DND-41 (cell line): Measurements from ENCODE around the gene FREY1.

Experiments used
- ATAC-seq: fragments of 200-7000 bp; cut with Tn5 transposase; 3 replicates; pipeline ENCODE4 v1.9.1; 2021; ENCODE audit warnings: low read depth; ENCODE audit not compliant: insufficient read depth
- DNase-seq: peaks from one replicate; pipeline ENCODE4 v3.0.0-alpha.2; 2020
- H2AFZ ChIP-seq: 2 replicates; pipeline ENCODE4 v1.6.0; 2012; ENCODE audit warnings: low read depth, low read length
- H3K27ac ChIP-seq: 2 replicates; pipeline ENCODE4 v1.5.1; 2012; ENCODE audit warnings: low read length, inconsistent platforms
- H3K27me3 ChIP-seq: fragments of 200-600 bp; sonication (generic); 2 replicates; pipeline ENCODE4 v1.6.0; 2012; ENCODE audit warnings: low read length, mild to moderate bottlenecking, inconsistent platforms; ENCODE audit not compliant: insufficient read depth, poor library complexity
- H3K36me3 ChIP-seq: 2 replicates; pipeline ENCODE4 v1.5.1; 2012; ENCODE audit warnings: low read length, inconsistent platforms; ENCODE audit not compliant: insufficient read depth
- H3K4me1 ChIP-seq: 2 replicates; pipeline ENCODE4 v1.5.1; 2012; ENCODE audit warnings: mild to moderate bottlenecking, low read length; ENCODE audit not compliant: insufficient read depth
- H3K4me2 ChIP-seq: 2 replicates; pipeline ENCODE4 v1.6.0; 2012; ENCODE audit warnings: mild to moderate bottlenecking, moderate library complexity, low read length, inconsistent platforms; ENCODE audit not compliant: insufficient read depth
- H3K4me3 ChIP-seq, 2 experiments: fragments of 200-600 bp in 1 of 2; shearing (Covaris generic) in 1 of 2; 2 replicates each; pipeline ENCODE4 v1.5.1; 2012 to 2016; ENCODE audit warnings: inconsistent platforms in 2 of 2, low read length in 2 of 2, mild to moderate bottlenecking in 2 of 2, low read depth in 1 of 2, moderate library complexity in 1 of 2
- H3K79me2 ChIP-seq: 2 replicates; pipeline ENCODE4 v1.6.0; 2012; ENCODE audit warnings: low read length, inconsistent platforms; ENCODE audit not compliant: insufficient read depth
- H3K9ac ChIP-seq: 2 replicates; pipeline ENCODE4 v1.6.0; 2012; ENCODE audit warnings: low read depth, mild to moderate bottlenecking, inconsistent platforms, low read length, moderate library complexity
- H3K9me3 ChIP-seq: 2 replicates; pipeline ENCODE4 v1.5.1; 2012; ENCODE audit warnings: low read length, moderate library complexity, mild to moderate bottlenecking, inconsistent platforms; ENCODE audit not compliant: insufficient read depth, severe bottlenecking
- H4K20me1 ChIP-seq: 2 replicates; pipeline ENCODE4 v1.6.0; 2012; ENCODE audit warnings: low read length; ENCODE audit not compliant: insufficient read depth
- CTCF ChIP-seq: IDR thresholded peaks from 2 replicates; pipeline ENCODE4 v1.5.1; 2012; ENCODE audit warnings: borderline replicate concordance, low read length, moderate library complexity, mild to moderate bottlenecking; ENCODE audit not compliant: poor library complexity, severe bottlenecking; ENCODE audit errors: extremely low read depth
- EZH2 ChIP-seq: IDR thresholded peaks from 3 replicates; pipeline ENCODE4 v1.6.1; 2012; ENCODE audit warnings: borderline replicate concordance, low read depth, mild to moderate bottlenecking, moderate library complexity, low read length, inconsistent platforms; ENCODE audit not compliant: severe bottlenecking

The FREY1 gene

DNA sequence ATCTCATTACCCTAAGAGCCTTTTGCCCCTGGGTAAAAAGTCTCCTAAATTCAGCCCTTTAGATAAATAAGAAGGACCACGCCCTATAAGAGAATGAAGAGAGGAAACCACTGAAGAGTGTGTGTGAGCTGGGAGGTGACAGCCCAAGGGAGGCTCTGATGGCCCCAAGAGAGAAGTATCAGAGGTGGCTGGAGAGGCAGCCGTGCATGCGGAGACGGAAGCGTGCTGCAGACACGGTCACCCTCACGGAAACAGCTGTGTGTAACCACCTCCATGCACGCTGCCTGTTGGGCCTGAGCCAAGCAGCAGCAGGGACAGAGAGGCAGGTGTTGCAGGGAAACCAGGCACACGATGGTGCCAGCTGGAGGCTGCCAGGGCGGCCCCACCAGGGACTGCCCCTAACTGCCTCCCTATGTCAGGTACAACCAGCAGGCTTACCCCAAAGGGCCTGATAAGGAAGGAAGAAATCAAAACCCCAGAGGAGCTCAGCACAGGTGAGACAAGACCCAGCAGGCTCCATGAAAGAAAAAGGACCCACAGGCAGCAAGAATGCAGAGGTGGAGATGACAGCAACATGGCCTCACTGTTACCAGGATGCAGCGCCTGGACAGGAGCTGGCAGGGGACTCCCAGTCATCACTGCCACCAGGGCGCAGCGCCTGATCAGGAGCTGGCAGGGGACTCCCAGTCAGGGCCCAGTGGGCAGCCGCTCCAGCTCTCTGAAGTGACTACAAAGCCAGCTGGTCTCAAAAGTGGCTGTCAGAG lies 23.1 kb upstream of the FREY1 start:
- Histone ChIP-seq H3K27me3 (no peaks in the 10 kb centered on the region), H3K9ac (no peak overlapping the region), H3K4me2 (no peak overlapping the region), H3K79me2 (no peaks in the 10 kb centered on the region), H4K20me1 (no peaks in the 10 kb centered on the region), H3K36me3 (peaks cover 32% of the 10 kb centered on the region), H2AFZ (no peak overlapping the region), H3K27ac (no peak overlapping the region), H3K4me1 (no peaks in the 10 kb centered on the region), H3K4me3 (no peak overlapping the region), H3K9me3 (no peaks in the 10 kb centered on the region)
- TF ChIP-seq CTCF: no peak
- no peak for TF ChIP-seq EZH2
- DNase-seq: no peak
- no peak; the same call in 2 of the 3 replicates for ATAC-seq

GRCh38 chr11:45929486-45930030 lies 22.5 kb upstream of the FREY1 start:
- Histone ChIP-seq H3K4me3 (no peak overlapping the region), H3K4me2 (no peak overlapping the region), H3K9me3 (no peaks in the 10 kb centered on the region), H3K27me3 (no peaks in the 10 kb centered on the region), H3K36me3 (peaks cover 25% of the 10 kb centered on the region), H4K20me1 (no peaks in the 10 kb centered on the region), H3K79me2 (no peaks in the 10 kb centered on the region), H3K27ac (no peak overlapping the region), H3K9ac (no peak overlapping the region), H2AFZ (no peak overlapping the region), H3K4me1 (no peaks in the 10 kb centered on the region)
- TF ChIP-seq CTCF (no peak), EZH2 (no peak)
- ATAC-seq (no peak), DNase-seq (no peak)

DNA sequence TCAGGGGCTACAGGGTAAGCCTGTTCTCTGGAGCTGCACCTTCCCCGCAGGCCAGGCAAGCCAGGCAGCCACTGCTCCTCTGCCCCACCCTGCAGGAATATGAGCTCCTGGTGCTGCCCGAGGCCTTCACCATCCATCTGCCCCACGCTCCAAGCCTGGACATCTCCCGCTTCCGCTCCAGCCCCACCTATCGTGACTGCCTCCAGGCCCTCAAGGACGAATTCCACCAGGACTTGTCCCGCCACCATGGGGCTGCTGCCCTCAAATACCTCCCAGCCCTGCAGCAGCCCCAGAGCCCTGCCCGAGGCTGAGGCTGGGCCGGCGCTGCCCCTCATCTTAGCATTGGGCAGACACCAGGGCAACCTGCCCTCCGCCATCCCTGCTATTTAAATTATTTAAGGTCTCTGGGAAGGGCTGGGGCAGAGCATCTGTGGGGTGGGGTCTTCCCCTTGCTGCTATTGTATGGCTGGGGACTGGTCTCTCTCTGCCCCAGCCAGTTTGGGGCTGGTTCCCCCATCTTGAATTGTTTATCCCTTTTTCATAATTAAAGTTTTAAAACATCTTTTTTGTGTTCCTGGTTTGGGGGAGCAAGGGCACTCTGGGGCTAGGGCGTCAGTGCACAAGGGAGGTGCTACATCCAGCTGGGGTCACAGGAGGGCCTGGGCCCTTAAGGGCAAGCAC lies 21.6 kb upstream of the FREY1 start:
- Histone ChIP-seq H3K4me2 (no peak overlapping the region), H3K79me2 (no peaks in the 10 kb centered on the region), H3K9me3 (no peaks in the 10 kb centered on the region), H3K9ac (no peak overlapping the region), H3K27ac (no peak overlapping the region), H3K36me3 (peaks cover 16% of the 10 kb centered on the region), H3K4me3 (no peak overlapping the region), H2AFZ (no peak overlapping the region), H3K27me3 (no peaks in the 10 kb centered on the region), H4K20me1 (no peaks in the 10 kb centered on the region), H3K4me1 (no peaks in the 10 kb centered on the region)
- ATAC-seq (no peak), DNase-seq (no peak)
- TF ChIP-seq EZH2: no peak
